ENCODE data around the gene NF2.

DNA sequence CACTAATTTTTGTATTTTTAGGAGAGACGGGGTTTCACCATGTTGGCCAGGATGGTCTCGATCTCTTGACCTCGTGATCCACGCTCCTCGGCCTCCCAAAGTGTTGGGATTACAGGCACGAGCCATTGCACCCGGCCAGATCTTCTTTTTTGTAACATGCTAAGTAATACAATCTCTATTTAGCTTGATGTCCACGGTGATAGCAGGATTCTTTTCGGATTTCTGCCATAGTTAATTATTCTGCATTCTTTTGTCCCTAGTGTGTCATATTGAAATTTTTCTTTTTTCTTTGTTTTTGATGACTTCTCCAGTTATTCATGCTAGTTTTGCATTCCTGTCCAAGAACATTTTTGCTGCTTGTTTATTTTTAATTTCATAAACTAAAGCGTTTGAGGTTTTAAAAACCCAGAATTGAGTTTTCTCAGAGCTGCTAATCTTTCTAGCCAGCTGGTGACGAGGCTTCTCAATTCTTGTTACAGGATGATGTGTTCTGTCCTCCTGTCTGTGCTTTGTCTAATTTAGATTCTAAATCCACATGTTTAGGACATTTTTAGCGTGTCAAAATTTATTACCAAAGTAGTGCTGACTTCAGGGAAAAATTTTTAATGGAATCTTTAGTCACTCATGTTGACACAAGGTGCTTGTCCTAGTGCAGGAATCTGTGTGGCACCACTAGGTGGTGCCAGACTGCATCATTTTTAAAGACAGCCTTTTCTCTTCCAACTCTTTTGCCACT, 21.8 kb downstream of the NF2 start:
- TF ChIP-seq FOXM1 (IDR thresholded peaks at IDR 0.05; ENCODE audit: borderline replicate concordance): no peak
- no peak for TF ChIP-seq BHLHE40 (IDR thresholded peaks at IDR 0.05; ENCODE audit: borderline replicate concordance)
- TF ChIP-seq FOXA1 (IDR thresholded peaks at IDR 0.05): peak; percentile 59

Data from HEK293T (cell line).